Fibroblast of mammary gland (primary cell): ENCODE results near the gene SH3BP5.

Experiments
- DNase-seq: peaks from one replicate; pipeline ENCODE4 v3.0.0-alpha.2; 2010; ENCODE audit warnings: low read depth
- H3K4me3 ChIP-seq: 2 replicates; pipeline ENCODE4 v1.5.1; 2011; ENCODE audit warnings: low read depth, mild to moderate bottlenecking, low read length, moderate library complexity; ENCODE audit not compliant: control insufficient read depth
- CTCF ChIP-seq: conservative IDR thresholded peaks from 2 replicates; pipeline ENCODE4 v1.5.1; 2011; ENCODE audit warnings: low read depth, low read length, inconsistent platforms; ENCODE audit not compliant: control insufficient read depth, insufficient read depth

SH3BP5 gene

GRCh38 chr3:15289661-15290060 lies 42.7 kb downstream of the SH3BP5 start:
- H3K4me3 ChIP-seq: no peak overlapping the region
- no peak for TF ChIP-seq CTCF
- no peak for DNase-seq

GRCh38 chr3:15288331-15289035 lies 43.9 kb downstream of the SH3BP5 start:
- no peak for DNase-seq
- H3K4me3 ChIP-seq: no peak overlapping the region
- TF ChIP-seq CTCF: no peak

GRCh38 chr3:15287565-15288330 lies 44.6 kb downstream of the SH3BP5 start:
- DNase-seq: peak; percentile 99
- no peak overlapping the region for H3K4me3 ChIP-seq
- no peak for TF ChIP-seq CTCF

- DNase-seq: no peak
- H3K4me3 ChIP-seq: no peak overlapping the region
- TF ChIP-seq CTCF: no peak
Measured at GRCh38 chr3:15286022-15286421, 46.4 kb downstream of the SH3BP5 start.

- H3K4me3 ChIP-seq: no peak overlapping the region
- TF ChIP-seq CTCF: no peak
- no peak for DNase-seq
Measured at GRCh38 chr3:15284121-15284889, 48.1 kb downstream of the SH3BP5 start.

GRCh38 chr3:15283702-15284101 lies 48.7 kb downstream of the SH3BP5 start:
- no peak for DNase-seq
- no peak overlapping the region for H3K4me3 ChIP-seq
- TF ChIP-seq CTCF: no peak
